GM13976 (cell line): ENCODE measurements around the gene ANKS1A.

Experiments
- DNase-seq: peaks from one replicate; pipeline ENCODE4 v3.0.0; 2012; ENCODE audit warnings: low spot score
- in situ Hi-C: fragments of 300-500 bp; cut with MboI; formaldehyde crosslinking; loops from one replicate; pipeline ENCODE4 v1.12.0; 2022; ENCODE audit warnings: low sequenced_read_pairs, mixed read lengths, inconsistent platforms; ENCODE audit not compliant: unreplicated experiment
- TF ChIP-seq, protein P1 (sequence below): IDR thresholded peaks from 2 replicates; pipeline ENCODE4 v1.5.1; 2012; ENCODE audit warnings: borderline replicate concordance, mild to moderate bottlenecking; ENCODE audit not compliant: insufficient read depth; ENCODE audit errors: extremely low read depth, missing control alignments, control extremely low read depth

ANKS1A gene

DNA sequence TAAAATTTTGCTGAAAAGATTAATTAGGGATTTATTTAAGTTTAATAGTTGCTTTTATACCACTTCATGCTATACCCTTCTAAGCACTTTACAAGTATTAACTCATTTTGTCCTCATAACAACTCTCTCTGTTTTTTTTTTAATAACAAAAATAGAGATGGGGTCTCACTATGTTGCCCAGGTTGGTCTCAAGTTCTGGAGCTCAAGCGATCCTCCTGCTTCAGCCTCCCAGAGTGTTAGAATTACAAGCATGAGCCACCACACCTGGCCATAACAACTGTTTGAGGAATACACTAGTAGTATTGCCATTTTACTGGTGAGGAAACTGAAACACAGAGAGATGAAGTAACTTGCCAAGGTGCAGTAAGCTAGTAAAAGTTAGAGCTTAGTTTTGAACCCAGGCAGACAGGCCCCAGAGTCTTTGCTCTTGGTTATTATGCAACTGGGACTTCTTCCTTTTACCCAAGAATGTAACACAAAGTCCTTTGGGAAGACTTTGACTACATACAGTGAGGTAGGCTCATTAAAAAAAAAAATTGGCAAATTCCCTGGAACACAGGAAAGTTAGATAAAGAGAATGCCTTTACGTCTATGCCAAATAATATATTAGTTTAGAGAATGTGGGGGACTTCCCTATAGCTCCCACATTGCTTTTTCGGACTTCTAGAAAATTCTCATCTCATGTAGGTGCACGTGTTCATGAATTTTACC lies 11.4 kb downstream of the ANKS1A start:
- in situ Hi-C loops: no loop called here
- TF ChIP-seq, protein P1, sequence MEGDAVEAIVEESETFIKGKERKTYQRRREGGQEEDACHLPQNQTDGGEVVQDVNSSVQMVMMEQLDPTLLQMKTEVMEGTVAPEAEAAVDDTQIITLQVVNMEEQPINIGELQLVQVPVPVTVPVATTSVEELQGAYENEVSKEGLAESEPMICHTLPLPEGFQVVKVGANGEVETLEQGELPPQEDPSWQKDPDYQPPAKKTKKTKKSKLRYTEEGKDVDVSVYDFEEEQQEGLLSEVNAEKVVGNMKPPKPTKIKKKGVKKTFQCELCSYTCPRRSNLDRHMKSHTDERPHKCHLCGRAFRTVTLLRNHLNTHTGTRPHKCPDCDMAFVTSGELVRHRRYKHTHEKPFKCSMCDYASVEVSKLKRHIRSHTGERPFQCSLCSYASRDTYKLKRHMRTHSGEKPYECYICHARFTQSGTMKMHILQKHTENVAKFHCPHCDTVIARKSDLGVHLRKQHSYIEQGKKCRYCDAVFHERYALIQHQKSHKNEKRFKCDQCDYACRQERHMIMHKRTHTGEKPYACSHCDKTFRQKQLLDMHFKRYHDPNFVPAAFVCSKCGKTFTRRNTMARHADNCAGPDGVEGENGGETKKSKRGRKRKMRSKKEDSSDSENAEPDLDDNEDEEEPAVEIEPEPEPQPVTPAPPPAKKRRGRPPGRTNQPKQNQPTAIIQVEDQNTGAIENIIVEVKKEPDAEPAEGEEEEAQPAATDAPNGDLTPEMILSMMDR: no peak
- no peak for DNase-seq

DNA sequence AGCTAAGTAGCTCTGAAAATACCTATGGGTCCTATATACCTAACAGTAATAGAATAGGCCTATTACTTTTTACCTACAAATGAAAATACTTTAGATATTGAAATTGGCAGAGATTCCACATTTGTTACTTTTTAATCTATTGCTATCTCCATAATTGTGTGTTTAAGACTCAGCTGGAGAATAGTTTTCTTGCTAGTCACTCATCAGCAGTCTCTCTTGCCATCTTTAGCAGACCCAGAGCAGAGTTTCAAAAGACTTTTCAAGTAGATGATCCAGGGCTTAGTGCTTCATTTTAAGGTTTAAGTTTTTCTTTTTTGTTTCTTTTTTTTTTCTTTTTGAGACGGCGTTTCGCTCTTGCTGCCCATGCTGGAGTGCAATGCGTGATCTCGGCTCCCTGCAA lies 12.9 kb downstream of the ANKS1A start:
- in situ Hi-C loops: no loop called here
- no peak for DNase-seq
- TF ChIP-seq, protein P1: no peak

DNA sequence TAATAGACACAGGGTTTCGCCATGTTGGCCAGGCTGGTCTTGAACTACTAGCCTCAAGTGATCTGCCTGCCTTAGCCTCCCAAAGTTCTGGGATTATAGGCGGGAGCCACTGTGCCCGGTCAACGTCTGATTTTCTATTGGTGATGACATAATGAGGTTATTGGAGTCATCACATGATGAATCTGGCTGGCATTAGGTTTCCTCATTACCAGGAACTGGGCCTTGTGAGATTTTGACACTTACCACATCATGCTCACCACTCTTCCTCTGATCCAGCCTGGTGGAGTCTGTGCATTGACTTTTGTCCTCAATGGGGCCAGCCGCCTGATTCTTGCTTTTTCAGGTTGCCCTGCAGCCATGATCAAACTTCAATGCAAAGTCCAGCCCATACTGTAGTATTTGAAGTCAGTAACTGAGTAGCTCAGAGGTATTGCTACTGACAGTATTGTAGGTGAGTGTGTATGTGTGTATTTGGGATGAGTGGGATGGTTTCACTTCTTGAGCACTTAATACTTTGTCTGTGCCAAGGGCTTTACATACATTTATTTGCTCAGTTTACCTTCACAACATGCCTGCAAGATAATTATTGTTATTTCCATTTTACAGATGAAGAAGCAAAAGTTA lies 16.0 kb downstream of the ANKS1A start:
- no peak for DNase-seq
- TF ChIP-seq, protein P1: no peak
- in situ Hi-C loops: no loop called here

DNA sequence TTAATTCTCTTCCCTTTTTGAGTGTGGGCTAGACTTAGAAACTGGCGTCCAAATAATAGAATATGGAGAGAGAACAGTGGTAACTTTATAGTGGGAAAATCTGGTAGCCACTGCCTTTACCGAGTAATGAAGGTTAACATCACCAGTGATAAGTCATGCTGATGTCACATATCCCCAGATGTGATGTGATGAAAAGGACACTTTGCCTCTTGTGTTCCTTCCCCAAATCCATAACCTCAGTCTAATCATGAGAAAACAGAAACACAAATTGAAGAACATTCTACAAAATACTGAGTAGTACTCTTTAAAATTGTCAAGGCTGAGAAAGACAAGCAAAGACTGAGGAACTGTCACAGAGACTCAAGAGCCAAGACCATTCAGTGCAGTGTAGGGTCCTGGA lies 17.8 kb downstream of the ANKS1A start:
- TF ChIP-seq, protein P1: no peak
- in situ Hi-C loops: no loop called here
- no peak for DNase-seq

DNA sequence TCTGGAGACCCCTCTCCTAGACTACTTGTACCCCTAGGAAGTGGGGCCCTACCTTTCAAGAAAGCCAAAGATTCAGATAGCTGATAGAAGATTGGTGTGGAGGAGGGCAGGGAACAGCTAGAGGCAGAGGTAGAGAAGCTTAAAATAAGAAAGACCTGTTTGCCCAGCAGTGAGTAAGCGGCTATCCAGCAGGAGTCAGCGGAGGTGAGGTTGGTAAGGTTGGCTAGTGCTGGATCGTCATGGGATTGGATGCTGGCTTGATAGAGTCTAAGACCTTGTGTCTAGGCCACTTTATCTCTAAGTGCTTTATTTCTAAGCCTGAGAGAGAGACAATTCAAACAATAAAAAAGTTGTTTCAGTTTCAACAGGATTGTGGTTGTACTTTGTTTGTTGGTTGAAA lies 19.1 kb downstream of the ANKS1A start:
- no peak for DNase-seq

DNA sequence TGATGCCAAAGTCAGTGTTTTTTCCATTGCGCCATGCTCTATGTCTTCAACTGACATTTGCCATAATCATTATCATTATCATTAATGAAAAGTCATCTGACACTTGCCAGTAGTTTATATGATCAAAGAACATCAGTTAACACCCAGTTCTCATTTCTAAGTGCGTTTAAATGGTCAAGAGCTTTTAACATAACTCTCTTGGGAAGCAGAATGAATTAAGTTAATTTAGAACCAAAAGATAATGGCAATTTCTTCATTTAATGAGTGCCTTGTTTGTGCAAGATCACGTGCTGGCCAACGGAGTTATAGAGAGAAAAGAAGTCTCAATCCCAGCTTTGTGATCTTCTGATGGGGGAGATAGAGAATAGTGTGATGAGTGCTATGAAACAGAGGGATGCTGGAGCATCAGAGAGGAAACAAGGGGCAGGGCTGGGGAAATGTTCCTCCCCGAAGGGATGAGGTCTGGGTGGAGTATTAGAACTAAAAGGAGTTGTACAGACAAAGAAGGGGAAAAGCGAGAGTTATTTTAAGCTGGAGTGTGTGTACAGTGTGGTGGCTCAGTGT lies 20.3 kb downstream of the ANKS1A start:
- DNase-seq: no peak
- TF ChIP-seq, protein P1: no peak

More for the DNA sequence above, 19.1 kb downstream of the ANKS1A start:
- TF ChIP-seq, protein P1: no peak
- in situ Hi-C loops: no loop called here

DNA sequence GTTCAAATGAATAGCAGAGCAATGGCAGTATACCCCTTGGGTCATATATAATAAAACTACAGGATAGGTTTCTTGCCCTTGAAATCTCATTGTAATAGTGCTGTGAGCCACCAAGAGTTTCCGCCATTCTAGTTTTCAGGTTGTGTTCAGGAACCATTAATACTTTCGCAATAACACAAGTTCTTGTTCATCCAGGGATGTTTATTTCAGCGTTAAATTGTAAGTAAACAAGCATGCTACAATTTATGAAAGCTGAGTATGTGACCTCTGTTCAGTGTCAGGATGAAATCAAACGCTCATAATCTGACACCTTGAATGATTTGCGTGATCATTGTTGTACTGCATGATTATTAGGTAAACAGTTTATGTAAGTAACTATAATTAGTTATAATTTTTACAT lies 22.8 kb downstream of the ANKS1A start:
- TF ChIP-seq, protein P1: no peak
- in situ Hi-C loops: no loop called here
- DNase-seq: no peak

More for the DNA sequence above, 20.3 kb downstream of the ANKS1A start:
- in situ Hi-C loops: no loop called here
